Measurements from ENCODE around the gene CD248. TPM values are rescaled to one million over a fixed set of nuclear protein-coding genes. Genes with fewer than 3 reads are reported as not detected.

CD248 gene
- total RNA-seq, 4 donors from 2014 or later: 4.6 to 24.8 (median 6.6) TPM

- Histone ChIP-seq H3K4me3 (replicated peaks in 1 of 3) (no peak overlapping the region), H3K4me1 (peaks cover 6 to 32% of the 10 kb centered on the region in 2 donors), H3K36me3 (no peaks in the 10 kb centered on the region), H3K9me3 (no peaks in the 10 kb centered on the region), H3K27me3 (peaks cover 3% of the 10 kb centered on the region), H3K27ac (peak overlapping the region in 2 of 3 donors; percentile 8 to 73)
- intact Hi-C loops (cut with DNase I): no loop called here
- no peak for DNase-seq
- 76 to 79% methylated on average over 1 of the region's 1 CpG for WGBS, 2 donors
- TF ChIP-seq CTCF (IDR thresholded peaks at IDR 0.05) (no peak), POLR2A (IDR thresholded peaks at IDR 0.05) (no peak)
Observed at GRCh38 chr11:66314186-66314501, 2.7 kb downstream of the CD248 start.

- DNase-seq: no peak
- peaks cover 3% of the 10 kb centered on the region for H3K27me3 ChIP-seq
- H3K36me3 ChIP-seq: no peaks in the 10 kb centered on the region
- H3K9me3 ChIP-seq: no peaks in the 10 kb centered on the region
- H3K27ac ChIP-seq: peak overlapping the region; percentile 43 to 76 (median 73)
- TF ChIP-seq CTCF (IDR thresholded peaks at IDR 0.05): no peak
- no peak for TF ChIP-seq POLR2A (IDR thresholded peaks at IDR 0.05)
- H3K4me3 ChIP-seq (replicated peaks in 1 of 3): peak overlapping the region in 1 of 3 donors; percentile 21
- intact Hi-C loops (cut with DNase I): no loop called here
- 40 to 42% methylated on average over 20 to 30 of the region's 38 CpGs for WGBS, 2 donors
- H3K4me1 ChIP-seq: peaks cover 6 to 29% of the 10 kb centered on the region in 2 donors
Observed at GRCh38 chr11:66313321-66314185, 3.3 kb downstream of the CD248 start.

- peak; percentile 94 to 96 for DNase-seq
- Histone ChIP-seq H3K4me1 (peaks cover 6 to 24% of the 10 kb centered on the region in 2 donors), H3K36me3 (no peaks in the 10 kb centered on the region), H3K4me3 (replicated peaks in 1 of 3) (peak overlapping the region in 2 of 3 donors; percentile 11 to 21), H3K27me3 (peaks cover 3% of the 10 kb centered on the region), H3K9me3 (no peaks in the 10 kb centered on the region), H3K27ac (peak overlapping the region; percentile 73 to 76 (median 76))
- no peak for TF ChIP-seq CTCF (IDR thresholded peaks at IDR 0.05)
- TF ChIP-seq POLR2A (IDR thresholded peaks at IDR 0.05): peak in 1 of 2 donors; percentile 35
- WGBS, 2 donors: 8 to 14% methylated on average over 14 to 22 of the region's 52 CpGs
- intact Hi-C loops (cut with DNase I): no loop called here
Observed at GRCh38 chr11:66312549-66313320, 4.1 kb downstream of the CD248 start.

GRCh38 chr11:66311965-66312548 is 4.8 kb downstream of the CD248 start:
- no peaks in the 10 kb centered on the region for H3K36me3 ChIP-seq
- WGBS, 2 donors: 1% methylated on average over 21 to 25 of the region's 44 CpGs
- H3K27me3 ChIP-seq: peaks cover 3% of the 10 kb centered on the region
- peak in 1 of 2 donors; percentile 60 for TF ChIP-seq POLR2A (IDR thresholded peaks at IDR 0.05)
- peak; percentile 42 to 89 (median 78) for TF ChIP-seq CTCF (IDR thresholded peaks at IDR 0.05)
- H3K4me3 ChIP-seq (replicated peaks in 1 of 3): peak overlapping the region in 2 of 3 donors; percentile 11 to 21
- peaks cover 6 to 17% of the 10 kb centered on the region in 2 donors for H3K4me1 ChIP-seq
- H3K9me3 ChIP-seq: no peaks in the 10 kb centered on the region
- peak; percentile 87 to 93 for DNase-seq
- intact Hi-C loops (cut with DNase I): no loop called here
- H3K27ac ChIP-seq: peak overlapping the region; percentile 52 to 76 (median 73)
